ENCODE results near the gene PGD.

DNA sequence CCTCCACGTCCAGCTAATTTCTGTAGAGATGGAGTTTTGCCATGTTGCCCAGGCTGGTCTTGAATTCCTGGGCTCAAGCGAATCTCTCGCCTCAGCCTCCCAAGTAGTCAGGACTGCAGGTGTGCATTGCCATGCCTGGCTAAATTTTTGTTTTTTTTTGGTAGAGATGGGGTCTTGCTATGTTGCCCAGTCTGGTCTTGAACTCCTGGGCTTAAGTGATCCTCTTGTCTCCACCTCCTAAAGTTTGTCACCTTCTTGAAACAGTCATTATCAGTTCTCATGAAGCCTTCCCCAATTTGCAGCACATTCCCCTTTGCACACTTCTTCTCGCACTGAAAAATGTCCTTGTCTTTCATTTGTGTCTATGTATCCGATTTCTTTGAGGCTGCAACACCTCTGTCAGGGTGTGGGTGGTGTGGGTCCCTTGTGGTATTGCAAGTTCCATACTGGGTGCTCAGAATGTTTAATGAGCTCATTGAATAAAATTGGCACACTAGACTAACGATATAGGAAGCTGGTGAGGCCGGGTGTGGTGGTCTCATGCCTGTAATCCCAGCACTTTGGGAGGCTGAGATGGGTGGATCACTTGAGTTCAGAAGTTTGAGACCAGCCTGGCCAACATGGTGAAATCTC lies 48.0 kb downstream of the PGD start:
- no peak for TF ChIP-seq POLR2A (IDR thresholded peaks at IDR 0.05)
- TF ChIP-seq, protein P1, sequence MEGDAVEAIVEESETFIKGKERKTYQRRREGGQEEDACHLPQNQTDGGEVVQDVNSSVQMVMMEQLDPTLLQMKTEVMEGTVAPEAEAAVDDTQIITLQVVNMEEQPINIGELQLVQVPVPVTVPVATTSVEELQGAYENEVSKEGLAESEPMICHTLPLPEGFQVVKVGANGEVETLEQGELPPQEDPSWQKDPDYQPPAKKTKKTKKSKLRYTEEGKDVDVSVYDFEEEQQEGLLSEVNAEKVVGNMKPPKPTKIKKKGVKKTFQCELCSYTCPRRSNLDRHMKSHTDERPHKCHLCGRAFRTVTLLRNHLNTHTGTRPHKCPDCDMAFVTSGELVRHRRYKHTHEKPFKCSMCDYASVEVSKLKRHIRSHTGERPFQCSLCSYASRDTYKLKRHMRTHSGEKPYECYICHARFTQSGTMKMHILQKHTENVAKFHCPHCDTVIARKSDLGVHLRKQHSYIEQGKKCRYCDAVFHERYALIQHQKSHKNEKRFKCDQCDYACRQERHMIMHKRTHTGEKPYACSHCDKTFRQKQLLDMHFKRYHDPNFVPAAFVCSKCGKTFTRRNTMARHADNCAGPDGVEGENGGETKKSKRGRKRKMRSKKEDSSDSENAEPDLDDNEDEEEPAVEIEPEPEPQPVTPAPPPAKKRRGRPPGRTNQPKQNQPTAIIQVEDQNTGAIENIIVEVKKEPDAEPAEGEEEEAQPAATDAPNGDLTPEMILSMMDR (IDR thresholded peaks at IDR 0.05) = no peak

Measured in prostate gland (tissue), 2 donors.